GM21737 (cell line): Measurements from ENCODE around the gene LYSMD2.
A peak's percentile ranks its signal among the peaks of the same experiment; 100 is the strongest.

Source experiments
- ATAC-seq: cut with Tn5 transposase; IDR thresholded peaks from one replicate; pipeline ENCODE4 v1.9.1; 2021; ENCODE audit warnings: mild to moderate bottlenecking, moderate library complexity; ENCODE audit not compliant: unreplicated experiment

The LYSMD2 gene

GRCh38 chr15:51752888-51753287, 15.4 kb upstream of the LYSMD2 start:
- no peak for ATAC-seq

GRCh38 chr15:51751697-51752683, 14.5 kb upstream of the LYSMD2 start:
- peak; percentile 31 for ATAC-seq

GRCh38 chr15:51750792-51751696, 13.6 kb upstream of the LYSMD2 start, which contains the start of gene TMOD2:
Gene TMOD2, plus strand, starts transcription at chr15:51751597. Its CDS starts 14,845 bp downstream, at chr15:51766442.
- peak; percentile 69 for ATAC-seq

- no peak for ATAC-seq
Observed at GRCh38 chr15:51750186-51750585, 12.7 kb upstream of the LYSMD2 start.

- ATAC-seq, result no peak
Observed at GRCh38 chr15:51749307-51749706, 11.9 kb upstream of the LYSMD2 start.

- no peak for ATAC-seq
Observed at GRCh38 chr15:51739061-51739712, 1.7 kb upstream of the LYSMD2 start.

- no peak for ATAC-seq
Observed at GRCh38 chr15:51738553-51738952, 1.1 kb upstream of the LYSMD2 start.

- peak; percentile 18 for ATAC-seq
Observed at GRCh38 chr15:51736751-51737521, 519 bp downstream of the LYSMD2 start.

- ATAC-seq, result no peak
Observed at GRCh38 chr15:51736069-51736468, 1.4 kb downstream of the LYSMD2 start.

GRCh38 chr15:51735228-51736010, 2.0 kb downstream of the LYSMD2 start:
- ATAC-seq, result no peak

- ATAC-seq, result no peak
Observed at GRCh38 chr15:51732646-51733045, 4.8 kb downstream of the LYSMD2 start.

GRCh38 chr15:51731549-51732267, 5.7 kb downstream of the LYSMD2 start:
- peak; percentile 50 for ATAC-seq

- ATAC-seq, result no peak
Observed at GRCh38 chr15:51727141-51727897, 10.1 kb downstream of the LYSMD2 start.

GRCh38 chr15:51726302-51727073, 11.0 kb downstream of the LYSMD2 start:
- ATAC-seq, result peak; percentile 76

- no peak for ATAC-seq
Observed at GRCh38 chr15:51724673-51725072, 12.8 kb downstream of the LYSMD2 start.

GRCh38 chr15:51724199-51724598, 13.3 kb downstream of the LYSMD2 start:
- ATAC-seq, result no peak
